ENCODE results near the gene TMC8. TPM values are rescaled to one million over a fixed set of nuclear protein-coding genes. Genes with fewer than 3 reads are reported as not detected.

The TMC8 gene
- total and polyA plus RNA-seq, 3 donors from 2014 or later = 3.5 to 9.3 (median 5.6) TPM

DNA sequence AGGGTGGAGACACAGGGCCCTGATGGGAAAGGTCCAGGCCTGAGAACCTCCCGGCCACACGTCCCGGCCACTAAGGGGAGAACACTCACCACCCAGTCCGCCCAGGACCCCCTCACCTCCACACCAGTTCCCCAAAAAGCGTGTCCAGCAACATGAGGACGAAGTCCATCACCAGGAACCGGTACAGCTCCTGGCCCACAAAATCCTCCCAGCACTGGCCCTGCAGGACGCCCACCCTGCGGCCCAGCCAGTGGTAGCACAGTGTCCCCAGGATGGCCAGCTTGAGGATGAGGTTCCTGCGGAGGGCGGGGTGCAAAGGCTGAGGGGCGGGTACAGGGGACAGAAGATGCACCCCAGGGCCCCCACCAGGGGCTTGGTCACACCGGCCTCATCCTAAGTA, 10.0 kb upstream of the TMC8 start:
- DNase-seq = no peak
- Histone ChIP-seq H3K36me3 (ENCODE audit: low read depth, missing control alignments) (no peaks in the 10 kb centered on the region), H3K4me3 (no peak overlapping the region), H3K4me1 (no peaks in the 10 kb centered on the region), H3K9me3 (no peaks in the 10 kb centered on the region), H3K27ac (no peak overlapping the region), H3K27me3 (no peaks in the 10 kb centered on the region)
- WGBS, 2 donors = 95 to 97% methylated on average over 6 to 13 of the region's 13 CpGs
- intact Hi-C loops (cut with DNase I; ENCODE audit: low total_unique reads) = no loop called here
- no peak for TF ChIP-seq POLR2A (IDR thresholded peaks at IDR 0.05)
- TF ChIP-seq, protein P1, sequence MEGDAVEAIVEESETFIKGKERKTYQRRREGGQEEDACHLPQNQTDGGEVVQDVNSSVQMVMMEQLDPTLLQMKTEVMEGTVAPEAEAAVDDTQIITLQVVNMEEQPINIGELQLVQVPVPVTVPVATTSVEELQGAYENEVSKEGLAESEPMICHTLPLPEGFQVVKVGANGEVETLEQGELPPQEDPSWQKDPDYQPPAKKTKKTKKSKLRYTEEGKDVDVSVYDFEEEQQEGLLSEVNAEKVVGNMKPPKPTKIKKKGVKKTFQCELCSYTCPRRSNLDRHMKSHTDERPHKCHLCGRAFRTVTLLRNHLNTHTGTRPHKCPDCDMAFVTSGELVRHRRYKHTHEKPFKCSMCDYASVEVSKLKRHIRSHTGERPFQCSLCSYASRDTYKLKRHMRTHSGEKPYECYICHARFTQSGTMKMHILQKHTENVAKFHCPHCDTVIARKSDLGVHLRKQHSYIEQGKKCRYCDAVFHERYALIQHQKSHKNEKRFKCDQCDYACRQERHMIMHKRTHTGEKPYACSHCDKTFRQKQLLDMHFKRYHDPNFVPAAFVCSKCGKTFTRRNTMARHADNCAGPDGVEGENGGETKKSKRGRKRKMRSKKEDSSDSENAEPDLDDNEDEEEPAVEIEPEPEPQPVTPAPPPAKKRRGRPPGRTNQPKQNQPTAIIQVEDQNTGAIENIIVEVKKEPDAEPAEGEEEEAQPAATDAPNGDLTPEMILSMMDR (IDR thresholded peaks at IDR 0.05) = no peak

DNA sequence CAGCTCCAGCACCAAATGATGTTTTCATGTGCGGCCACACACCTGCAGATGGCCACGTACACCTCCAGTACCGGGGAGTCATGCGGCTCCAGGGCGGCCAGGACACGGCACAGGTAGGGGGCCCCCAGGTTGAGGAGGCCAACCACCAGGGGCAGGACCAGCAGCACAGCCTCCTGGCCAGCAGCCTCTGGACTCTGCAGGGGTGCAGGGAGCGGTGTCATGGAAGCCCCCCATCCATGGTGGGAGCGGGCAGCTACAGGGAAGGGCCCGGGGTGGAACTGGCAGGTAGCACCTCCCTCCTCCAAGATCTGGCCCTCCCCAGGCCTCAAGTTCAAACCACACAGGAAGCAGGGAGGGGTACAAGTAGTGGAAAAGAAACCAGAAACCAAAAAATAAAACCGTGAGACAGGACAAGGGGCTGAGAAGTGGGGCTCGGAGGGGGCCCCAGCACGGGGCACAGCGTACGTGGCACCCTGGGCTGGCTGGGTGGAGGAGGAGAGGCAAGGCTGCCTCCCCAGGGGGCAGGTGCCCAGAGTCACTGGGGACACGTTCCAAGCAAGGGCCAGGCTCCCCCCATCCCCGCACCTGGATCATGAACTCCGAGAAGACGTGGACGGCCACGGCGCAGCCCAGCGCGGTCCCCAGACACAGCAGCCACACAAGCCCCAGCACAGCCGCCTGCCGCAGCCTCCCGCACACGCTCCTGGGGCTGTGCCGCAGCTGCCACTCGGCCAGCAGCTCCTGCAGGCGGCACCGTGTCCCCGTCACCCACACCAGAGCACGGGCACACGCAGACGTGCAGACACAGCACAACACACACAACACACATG, 9.4 kb upstream of the TMC8 start:
- TF ChIP-seq POLR2A (IDR thresholded peaks at IDR 0.05) = no peak
- TF ChIP-seq, protein P1 (IDR thresholded peaks at IDR 0.05) = no peak
- WGBS, 2 donors = 93 to 94% methylated on average over 23 to 35 of the region's 35 CpGs
- Histone ChIP-seq H3K27me3 (no peaks in the 10 kb centered on the region), H3K4me3 (no peak overlapping the region), H3K36me3 (ENCODE audit: low read depth, missing control alignments) (no peaks in the 10 kb centered on the region), H3K4me1 (no peaks in the 10 kb centered on the region), H3K9me3 (no peaks in the 10 kb centered on the region), H3K27ac (no peak overlapping the region)
- no peak for DNase-seq
- intact Hi-C loops (cut with DNase I; ENCODE audit: low total_unique reads) = no loop called here

DNA sequence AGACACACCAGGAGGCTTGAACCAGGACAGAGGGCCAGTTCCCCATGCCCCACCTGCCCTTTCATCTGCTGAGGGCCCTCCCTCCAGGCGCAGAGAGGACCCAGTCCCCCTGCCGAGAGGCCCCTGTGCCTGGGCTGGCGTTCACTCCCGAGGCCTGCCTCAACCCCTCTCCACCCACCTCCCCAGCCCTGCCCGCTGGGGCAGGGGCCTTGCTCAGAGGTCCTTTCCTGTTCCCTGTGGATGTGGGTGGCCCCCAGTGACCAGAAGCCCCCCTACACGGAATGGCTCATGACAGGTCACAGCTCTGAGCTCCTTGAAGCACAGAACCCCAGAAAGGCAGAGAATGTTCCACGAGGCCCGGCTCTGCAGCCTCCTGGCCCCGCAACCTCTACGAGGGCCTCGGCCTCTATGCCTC, 8.8 kb upstream of the TMC8 start:
- H3K36me3 ChIP-seq (ENCODE audit: low read depth, missing control alignments) = no peaks in the 10 kb centered on the region

DNA sequence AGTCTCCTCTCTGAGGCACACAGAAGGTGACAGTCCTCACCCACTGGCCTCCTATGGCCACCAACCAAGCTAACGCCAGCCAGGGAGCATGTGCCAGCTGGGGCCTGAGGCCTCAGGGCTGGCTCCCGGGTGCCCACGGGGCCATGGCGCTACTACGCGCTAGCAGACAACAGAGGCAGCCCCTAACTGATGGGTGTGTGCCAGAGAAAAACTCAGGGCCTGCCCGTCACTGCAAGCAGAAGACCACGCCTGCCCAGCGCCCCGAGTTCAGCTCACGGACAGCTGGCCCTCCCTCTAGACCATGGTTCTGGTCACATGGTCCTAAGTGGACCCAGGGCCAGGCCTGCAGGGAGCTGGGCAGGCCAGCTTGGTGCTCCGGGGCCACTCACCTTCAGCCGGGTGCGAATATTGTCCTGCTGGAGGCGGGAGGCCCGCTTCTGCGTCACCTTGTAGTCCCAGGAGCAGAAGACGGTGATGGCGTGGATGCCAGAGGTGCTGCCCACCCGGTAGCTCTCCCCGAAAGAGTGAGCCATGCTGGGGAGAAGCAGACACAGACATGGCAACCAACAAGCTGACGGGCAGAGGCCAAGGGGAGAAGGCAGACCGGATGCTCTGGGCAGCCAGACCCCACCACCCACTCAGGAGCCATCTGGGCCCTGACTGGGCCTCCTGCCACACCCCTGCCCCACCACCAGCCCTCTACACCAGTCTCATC, 8.2 kb upstream of the TMC8 start:
- peaks cover 8% of the 10 kb centered on the region for H3K4me1 ChIP-seq
- no peak for TF ChIP-seq POLR2A (IDR thresholded peaks at IDR 0.05)
- H3K27me3 ChIP-seq = no peaks in the 10 kb centered on the region
- DNase-seq = no peak
- intact Hi-C loops (cut with DNase I; ENCODE audit: low total_unique reads) = no loop called here
- H3K27ac ChIP-seq = no peak overlapping the region
- H3K9me3 ChIP-seq = no peaks in the 10 kb centered on the region
- 94% methylated on average over 11 to 22 of the region's 23 CpGs for WGBS, 2 donors
- H3K36me3 ChIP-seq (ENCODE audit: low read depth, missing control alignments) = no peaks in the 10 kb centered on the region
- no peak overlapping the region for H3K4me3 ChIP-seq

More for the DNA sequence above, 8.8 kb upstream of the TMC8 start:
- Histone ChIP-seq H3K4me1 (peaks cover 2% of the 10 kb centered on the region), H3K4me3 (no peak overlapping the region), H3K27ac (no peak overlapping the region), H3K27me3 (no peaks in the 10 kb centered on the region), H3K9me3 (no peaks in the 10 kb centered on the region)
- no peak for DNase-seq
- intact Hi-C loops (cut with DNase I; ENCODE audit: low total_unique reads) = no loop called here
- WGBS, 2 donors = 85% methylated on average over 9 of the region's 11 CpGs; no CpG with 5 or more reads in 1 of the 2 donors
- no peak for TF ChIP-seq POLR2A (IDR thresholded peaks at IDR 0.05)
- TF ChIP-seq, protein P1 (IDR thresholded peaks at IDR 0.05) = no peak

DNA sequence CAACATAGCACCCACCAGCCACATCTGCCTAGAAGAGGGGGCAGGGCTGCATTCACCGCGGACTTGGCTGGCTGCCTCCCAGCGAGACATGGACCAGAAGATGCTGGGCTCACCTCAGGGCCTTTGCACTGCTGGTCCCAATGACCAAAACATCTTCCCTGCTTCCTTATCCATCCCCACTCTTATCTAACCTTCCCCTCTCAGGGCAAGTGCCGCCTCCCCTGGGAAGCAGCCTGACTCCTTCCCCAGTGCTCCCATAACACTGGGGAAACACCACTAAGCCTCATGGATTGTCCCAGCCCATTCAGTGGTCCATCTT, 7.7 kb upstream of the TMC8 start:
- 94 to 100% methylated on average over 3 to 4 of the region's 4 CpGs for WGBS, 2 donors
- intact Hi-C loops (cut with DNase I; ENCODE audit: low total_unique reads) = no loop called here
- no peak for DNase-seq
- TF ChIP-seq, protein P1 (IDR thresholded peaks at IDR 0.05) = no peak
- Histone ChIP-seq H3K36me3 (ENCODE audit: low read depth, missing control alignments) (no peaks in the 10 kb centered on the region), H3K4me3 (no peak overlapping the region), H3K4me1 (peaks cover 13% of the 10 kb centered on the region), H3K27me3 (no peaks in the 10 kb centered on the region), H3K9me3 (no peaks in the 10 kb centered on the region), H3K27ac (no peak overlapping the region)
